Upper lobe of right lung (tissue), 1 donor: Measurements from ENCODE around the gene POLR1B. TPM values are rescaled to one million over a fixed set of nuclear protein-coding genes. Genes with fewer than 3 reads are reported as not detected.

Source experiments
- ATAC-seq: fragments of 200-7000 bp; cut with Tn5 transposase; one replicate; pipeline ENCODE4 v1.9.1; 2020; ENCODE audit warnings: mild to moderate bottlenecking, moderate library complexity
- DNase-seq: peaks from one replicate; pipeline ENCODE4 v3.0.0-alpha.2; 2020
- H3K27ac ChIP-seq: fragments of 200-600 bp; one replicate; pipeline ENCODE4 v1.8.0; 2022
- H3K27me3 ChIP-seq: fragments of 200-600 bp; one replicate; pipeline ENCODE4 v1.8.0; 2022; ENCODE audit warnings: mild to moderate bottlenecking
- H3K36me3 ChIP-seq: fragments of 200-600 bp; one replicate; pipeline ENCODE4 v1.8.0; 2022
- H3K4me1 ChIP-seq: fragments of 200-600 bp; one replicate; pipeline ENCODE4 v1.8.0; 2022
- H3K4me3 ChIP-seq: fragments of 200-600 bp; one replicate; pipeline ENCODE4 v1.8.0; 2022; ENCODE audit warnings: mild to moderate bottlenecking
- H3K9me3 ChIP-seq: fragments of 200-600 bp; one replicate; pipeline ENCODE4 v1.8.0; 2022
- intact Hi-C: fragments of 100-400 bp; cut with DNase I; formaldehyde crosslinking; loops from one replicate; pipeline ENCODE4 v1.11.0; 2022
- total RNA-seq: library from RNA; stranded (reverse); fragmentation: NEBNext Ultra II Directional; extraction: Animal tissue kit (Norgen Biotek cat#: 25700); gene quantifications from one replicate; pipeline ENCODE4 v1.2.1, GENCODE V29; 2021
- TF ChIP-seq, protein P1 (sequence below): fragments of 200-600 bp; IDR thresholded peaks from one replicate; pipeline ENCODE4 v1.8.0; 2022; ENCODE audit warnings: antibody characterized with exemption
- donor health status: DM: no; HTN: yes; CAD: no; lungs with severe emphysema.

The POLR1B gene
- total RNA-seq, 1 donor from 2014 or later: 22.1 TPM

DNA sequence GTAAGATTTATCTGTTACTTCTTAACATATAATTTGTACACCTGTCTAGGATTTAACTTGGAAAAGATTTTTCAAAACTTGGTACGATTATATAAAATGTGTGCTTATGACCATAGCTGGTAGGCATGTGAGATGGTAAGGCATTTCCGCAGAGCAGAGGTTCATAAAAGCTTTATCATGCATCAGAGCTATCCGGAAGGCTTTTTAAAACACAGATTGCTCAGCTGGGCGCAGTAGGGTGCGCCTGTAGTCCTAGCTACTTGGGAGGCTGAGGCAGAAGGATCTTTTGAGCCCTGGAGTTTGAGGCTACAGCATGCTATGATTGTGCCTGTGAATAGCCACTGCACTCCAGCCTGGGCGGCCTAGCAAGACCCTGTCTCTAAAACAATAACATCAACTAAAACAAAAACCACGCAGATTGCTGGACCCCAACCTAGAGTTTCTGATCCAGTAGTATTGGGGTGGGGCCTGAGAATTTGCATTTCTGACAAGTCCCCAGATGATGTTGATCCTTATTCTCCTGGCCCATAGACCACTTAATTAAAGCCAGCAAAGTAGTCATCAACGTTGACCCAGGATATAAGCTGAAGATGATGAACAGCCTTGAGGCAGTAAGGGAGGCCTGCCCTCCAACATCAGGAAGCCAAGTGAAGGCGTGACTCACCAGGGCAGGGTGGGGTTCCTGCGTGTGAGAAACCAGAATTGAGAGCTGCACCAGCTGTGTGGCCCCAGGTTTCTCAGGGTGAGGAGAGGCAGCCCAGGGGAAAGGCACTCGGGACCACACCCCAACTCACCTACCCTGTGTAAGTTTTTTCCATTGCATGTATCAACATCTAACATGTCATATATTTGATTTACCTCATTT, 81.9 kb downstream of the POLR1B start:
- Histone ChIP-seq H3K36me3 (no peaks in the 10 kb centered on the region), H3K27ac (peak overlapping the region; percentile 19), H3K4me1 (peaks cover 30% of the 10 kb centered on the region), H3K9me3 (no peaks in the 10 kb centered on the region), H3K4me3 (no peak overlapping the region), H3K27me3 (no peaks in the 10 kb centered on the region)
- TF ChIP-seq, protein P1, sequence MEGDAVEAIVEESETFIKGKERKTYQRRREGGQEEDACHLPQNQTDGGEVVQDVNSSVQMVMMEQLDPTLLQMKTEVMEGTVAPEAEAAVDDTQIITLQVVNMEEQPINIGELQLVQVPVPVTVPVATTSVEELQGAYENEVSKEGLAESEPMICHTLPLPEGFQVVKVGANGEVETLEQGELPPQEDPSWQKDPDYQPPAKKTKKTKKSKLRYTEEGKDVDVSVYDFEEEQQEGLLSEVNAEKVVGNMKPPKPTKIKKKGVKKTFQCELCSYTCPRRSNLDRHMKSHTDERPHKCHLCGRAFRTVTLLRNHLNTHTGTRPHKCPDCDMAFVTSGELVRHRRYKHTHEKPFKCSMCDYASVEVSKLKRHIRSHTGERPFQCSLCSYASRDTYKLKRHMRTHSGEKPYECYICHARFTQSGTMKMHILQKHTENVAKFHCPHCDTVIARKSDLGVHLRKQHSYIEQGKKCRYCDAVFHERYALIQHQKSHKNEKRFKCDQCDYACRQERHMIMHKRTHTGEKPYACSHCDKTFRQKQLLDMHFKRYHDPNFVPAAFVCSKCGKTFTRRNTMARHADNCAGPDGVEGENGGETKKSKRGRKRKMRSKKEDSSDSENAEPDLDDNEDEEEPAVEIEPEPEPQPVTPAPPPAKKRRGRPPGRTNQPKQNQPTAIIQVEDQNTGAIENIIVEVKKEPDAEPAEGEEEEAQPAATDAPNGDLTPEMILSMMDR: no peak
- ATAC-seq (peak; percentile 42), DNase-seq (peak; percentile 62)
- intact Hi-C loops: no loop called here

DNA sequence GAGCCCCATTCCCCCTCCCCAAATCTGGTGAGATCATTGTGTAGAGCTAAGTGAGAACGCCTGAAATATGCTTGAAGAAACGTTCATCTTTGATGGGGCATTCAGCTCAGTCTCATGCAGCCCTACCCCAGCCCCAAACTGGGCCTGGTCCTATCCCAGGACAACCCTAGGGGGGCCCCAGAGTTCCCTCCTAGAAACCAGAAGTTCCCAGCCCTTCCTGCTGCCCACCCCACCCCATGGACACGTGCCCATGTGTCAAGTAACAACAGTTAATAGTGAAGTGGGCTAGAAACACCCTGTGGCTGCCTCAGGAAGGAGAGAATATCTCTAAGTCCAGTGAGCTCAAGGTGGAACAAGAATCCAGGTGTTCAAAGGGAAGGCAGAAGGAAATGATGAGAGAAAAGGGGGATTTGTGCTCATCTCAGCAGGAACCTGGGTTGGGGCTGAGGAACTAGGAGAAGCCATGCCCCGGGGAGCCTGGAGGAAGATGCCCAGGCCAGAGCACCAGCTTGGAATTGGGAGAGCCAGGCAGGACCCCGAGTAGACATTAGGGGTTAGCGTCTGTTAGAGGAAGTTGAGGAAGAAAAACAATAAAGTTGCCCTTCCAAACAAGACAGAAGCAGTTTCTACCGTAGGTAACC, 83.3 kb downstream of the POLR1B start:
- Histone ChIP-seq H3K4me1 (peaks cover 30% of the 10 kb centered on the region), H3K36me3 (no peaks in the 10 kb centered on the region), H3K4me3 (no peak overlapping the region), H3K27ac (no peak overlapping the region), H3K9me3 (no peaks in the 10 kb centered on the region), H3K27me3 (no peaks in the 10 kb centered on the region)
- TF ChIP-seq, protein P1: no peak
- DNase-seq (peak; percentile 27), ATAC-seq (no peak)
- intact Hi-C loops: no loop called here

DNA sequence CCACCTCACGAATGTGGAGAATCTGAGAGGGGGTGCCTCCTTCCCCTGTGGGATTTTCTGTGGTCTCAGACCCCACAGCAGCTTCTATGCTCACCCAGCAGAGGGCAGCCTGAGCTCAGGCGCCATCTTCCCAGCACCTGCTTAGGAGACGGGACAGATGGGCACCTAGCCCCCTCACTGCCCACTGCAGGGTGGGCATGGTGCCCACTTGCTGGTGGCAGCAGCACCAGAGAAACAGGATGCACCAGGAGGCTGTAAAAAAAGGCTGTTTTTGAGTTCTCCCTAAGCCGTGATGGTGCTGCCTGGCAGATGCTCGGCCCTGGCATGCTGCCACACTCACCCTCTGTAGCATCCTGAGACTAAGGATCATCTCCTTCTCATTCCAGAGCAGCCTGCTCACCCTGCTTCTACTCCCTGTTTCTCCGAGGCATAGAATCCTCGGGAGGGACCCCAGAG, 84.4 kb downstream of the POLR1B start:
- H3K4me1 ChIP-seq: peaks cover 38% of the 10 kb centered on the region
- no peaks in the 10 kb centered on the region for H3K27me3 ChIP-seq
- no peaks in the 10 kb centered on the region for H3K9me3 ChIP-seq
- DNase-seq (peak; percentile 79), ATAC-seq (peak; percentile 80)
- TF ChIP-seq, protein P1: peak; percentile 84
- intact Hi-C loops: no loop called here
- H3K36me3 ChIP-seq: no peaks in the 10 kb centered on the region
- peak overlapping the region; percentile 14 for H3K4me3 ChIP-seq
- peak overlapping the region; percentile 80 for H3K27ac ChIP-seq

Other genes starting within 250 kb of the POLR1B start
- gene RGPD8, start 108.8 kb upstream of the POLR1B start, total RNA-seq: 20.0 TPM
- gene TTL, start 60.3 kb upstream of the POLR1B start, total RNA-seq: 45.4 TPM
- gene CHCHD5, start 42.1 kb downstream of the POLR1B start, total RNA-seq: 23.9 TPM
- 59.4 TPM for gene SLC20A1, start 103.5 kb downstream of the POLR1B start, total RNA-seq
- not detected for gene NT5DC4, start 178.6 kb downstream of the POLR1B start, total RNA-seq
- 0.46 TPM for gene CKAP2L, start 222.1 kb downstream of the POLR1B start, total RNA-seq
- 1.9 TPM for gene IL1A, start 242.0 kb downstream of the POLR1B start, total RNA-seq